Urinary bladder (tissue), 4 donors: Measurements from ENCODE around the gene MYL5. TPM values are rescaled to one million over a fixed set of nuclear protein-coding genes. Genes with fewer than 3 reads are reported as not detected.

Experiments used
- DNase-seq: peaks from one replicate; pipeline ENCODE4 v3.0.0-alpha.2; 2015; ENCODE audit errors: extremely low spot score
- H3K27ac ChIP-seq: one replicate; pipeline ENCODE4 v1.5.1; 2013; ENCODE audit warnings: low read depth, mild to moderate bottlenecking, moderate library complexity
- H3K36me3 ChIP-seq: one replicate; pipeline ENCODE4 v1.6.1; 2013; ENCODE audit warnings: mild to moderate bottlenecking, moderate library complexity; ENCODE audit not compliant: insufficient read depth
- H3K4me1 ChIP-seq: one replicate; pipeline ENCODE4 v1.6.1; 2013; ENCODE audit warnings: mild to moderate bottlenecking, moderate library complexity; ENCODE audit not compliant: insufficient read depth
- H3K4me3 ChIP-seq: one replicate; pipeline ENCODE4 v1.5.1; 2013; ENCODE audit warnings: low read depth, low read length
- WGBS: extraction: QIAGEN DNeasy Blood & Tissue Kit; methylation state at CpG from one replicate; pipeline ENCODE4 v1.1.7; 2013; 5-methylcytosine and 5-hydroxymethylcytosine counted together
- polyA plus RNA-seq: library from polyadenylated mRNA; stranded (reverse); fragments of 200-250 nt; gene quantifications from one replicate; pipeline ENCODE4 v1.2.3, GENCODE V29; 2013
- total RNA-seq: library from RNA; depleted of rRNA; stranded (reverse); fragments of >200 nt; gene quantifications from one replicate; pipeline ENCODE4 v1.2.3, GENCODE V29; 2014
- donor health status: healthy with polysubstance abuse.
- donor health status: healthy.

The MYL5 gene
- total and polyA plus RNA-seq, 2 donors, result 7.1 to 11.8 TPM

GRCh38 chr4:712093-712492, 37.8 kb downstream of the MYL5 start:
- no peak for DNase-seq
- H3K4me1 ChIP-seq, result peaks cover 5% of the 10 kb centered on the region
- H3K4me3 ChIP-seq, result no peak overlapping the region
- WGBS, result 70% methylated on average over 3 of the region's 3 CpGs
- no peaks in the 10 kb centered on the region for H3K36me3 ChIP-seq
- no peak overlapping the region for H3K27ac ChIP-seq

GRCh38 chr4:712916-713632, 38.7 kb downstream of the MYL5 start:
- Histone ChIP-seq H3K36me3 (no peaks in the 10 kb centered on the region), H3K4me1 (peaks cover 4% of the 10 kb centered on the region), H3K4me3 (no peak overlapping the region), H3K27ac (no peak overlapping the region)
- 86% methylated on average over 9 of the region's 9 CpGs for WGBS
- no peak for DNase-seq

GRCh38 chr4:714087-714486, 39.7 kb downstream of the MYL5 start:
- Histone ChIP-seq H3K4me1 (no peaks in the 10 kb centered on the region), H3K36me3 (no peaks in the 10 kb centered on the region), H3K27ac (no peak overlapping the region), H3K4me3 (no peak overlapping the region)
- WGBS, result 92% methylated on average over 18 of the region's 18 CpGs
- DNase-seq, result no peak

GRCh38 chr4:717601-718320, 43.4 kb downstream of the MYL5 start:
- DNase-seq, result no peak
- 86% methylated on average over 34 of the region's 34 CpGs for WGBS
- Histone ChIP-seq H3K4me3 (no peak overlapping the region), H3K36me3 (no peaks in the 10 kb centered on the region), H3K4me1 (no peaks in the 10 kb centered on the region), H3K27ac (no peak overlapping the region)

GRCh38 chr4:718460-718859, 44.1 kb downstream of the MYL5 start:
- 78% methylated on average over 8 of the region's 8 CpGs for WGBS
- H3K27ac ChIP-seq, result no peak overlapping the region
- no peaks in the 10 kb centered on the region for H3K4me1 ChIP-seq

GRCh38 chr4:720111-720860, 45.9 kb downstream of the MYL5 start:
- Histone ChIP-seq H3K36me3 (no peaks in the 10 kb centered on the region), H3K4me1 (no peaks in the 10 kb centered on the region), H3K27ac (no peak overlapping the region), H3K4me3 (no peak overlapping the region)
- WGBS, result 95% methylated on average over 59 of the region's 59 CpGs
- DNase-seq, result no peak

More at GRCh38 chr4:718460-718859, 44.1 kb downstream of the MYL5 start:
- no peak overlapping the region for H3K4me3 ChIP-seq
- DNase-seq, result no peak
- H3K36me3 ChIP-seq, result no peaks in the 10 kb centered on the region

- no peak for DNase-seq
- 74% methylated on average over 31 of the region's 31 CpGs for WGBS
- Histone ChIP-seq H3K4me1 (no peaks in the 10 kb centered on the region), H3K27ac (no peak overlapping the region), H3K36me3 (no peaks in the 10 kb centered on the region), H3K4me3 (no peak overlapping the region)
Observed at GRCh38 chr4:721261-722168, 47.2 kb downstream of the MYL5 start.

GRCh38 chr4:722169-722725, 47.9 kb downstream of the MYL5 start:
- no peak overlapping the region for H3K27ac ChIP-seq
- no peak overlapping the region for H3K4me3 ChIP-seq
- DNase-seq, result no peak
- no peaks in the 10 kb centered on the region for H3K36me3 ChIP-seq
- no peaks in the 10 kb centered on the region for H3K4me1 ChIP-seq
- WGBS, result 96% methylated on average over 47 of the region's 47 CpGs

GRCh38 chr4:722851-723360, 48.6 kb downstream of the MYL5 start:
- WGBS, result 99% methylated on average over 61 of the region's 61 CpGs
- no peaks in the 10 kb centered on the region for H3K36me3 ChIP-seq
- no peaks in the 10 kb centered on the region for H3K4me1 ChIP-seq
- no peak for DNase-seq
- H3K4me3 ChIP-seq, result no peak overlapping the region
- no peak overlapping the region for H3K27ac ChIP-seq

- no peaks in the 10 kb centered on the region for H3K4me1 ChIP-seq
- WGBS, result 89% methylated on average over 28 of the region's 28 CpGs
- H3K4me3 ChIP-seq, result no peak overlapping the region
- DNase-seq, result no peak
- no peak overlapping the region for H3K27ac ChIP-seq
- H3K36me3 ChIP-seq, result no peaks in the 10 kb centered on the region
Observed at GRCh38 chr4:723751-724530, 49.6 kb downstream of the MYL5 start.

- no peak overlapping the region for H3K4me3 ChIP-seq
- no peaks in the 10 kb centered on the region for H3K36me3 ChIP-seq
- H3K4me1 ChIP-seq, result no peaks in the 10 kb centered on the region
- WGBS, result 86% methylated on average over 41 of the region's 41 CpGs
- H3K27ac ChIP-seq, result no peak overlapping the region
- no peak for DNase-seq
Observed at GRCh38 chr4:725391-726234, 51.3 kb downstream of the MYL5 start.
